ENCODE data around the gene RNF167.

DNA sequence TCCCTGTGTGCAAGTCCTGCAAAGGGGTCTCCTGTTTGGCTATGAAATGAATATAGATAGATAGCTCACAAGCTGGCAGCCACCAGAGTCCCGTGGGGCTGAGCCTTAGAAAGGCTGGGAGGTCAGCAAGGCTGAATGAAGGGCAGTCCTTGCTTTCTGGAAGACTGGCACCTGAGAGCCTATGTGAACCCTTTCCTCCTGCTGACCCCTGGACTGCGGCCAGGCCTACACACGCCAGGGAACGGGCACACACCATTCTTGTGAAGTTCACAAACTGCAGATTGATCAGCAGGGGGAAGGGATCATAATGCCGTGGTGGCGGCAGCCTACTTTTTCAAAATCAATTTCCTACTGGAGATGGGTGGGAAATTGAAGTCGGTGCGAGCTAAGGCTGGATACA lies 41.7 kb upstream of the RNF167 start:
- TF ChIP-seq, protein P1, sequence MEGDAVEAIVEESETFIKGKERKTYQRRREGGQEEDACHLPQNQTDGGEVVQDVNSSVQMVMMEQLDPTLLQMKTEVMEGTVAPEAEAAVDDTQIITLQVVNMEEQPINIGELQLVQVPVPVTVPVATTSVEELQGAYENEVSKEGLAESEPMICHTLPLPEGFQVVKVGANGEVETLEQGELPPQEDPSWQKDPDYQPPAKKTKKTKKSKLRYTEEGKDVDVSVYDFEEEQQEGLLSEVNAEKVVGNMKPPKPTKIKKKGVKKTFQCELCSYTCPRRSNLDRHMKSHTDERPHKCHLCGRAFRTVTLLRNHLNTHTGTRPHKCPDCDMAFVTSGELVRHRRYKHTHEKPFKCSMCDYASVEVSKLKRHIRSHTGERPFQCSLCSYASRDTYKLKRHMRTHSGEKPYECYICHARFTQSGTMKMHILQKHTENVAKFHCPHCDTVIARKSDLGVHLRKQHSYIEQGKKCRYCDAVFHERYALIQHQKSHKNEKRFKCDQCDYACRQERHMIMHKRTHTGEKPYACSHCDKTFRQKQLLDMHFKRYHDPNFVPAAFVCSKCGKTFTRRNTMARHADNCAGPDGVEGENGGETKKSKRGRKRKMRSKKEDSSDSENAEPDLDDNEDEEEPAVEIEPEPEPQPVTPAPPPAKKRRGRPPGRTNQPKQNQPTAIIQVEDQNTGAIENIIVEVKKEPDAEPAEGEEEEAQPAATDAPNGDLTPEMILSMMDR (IDR thresholded peaks at IDR 0.05): no peak
- TF ChIP-seq POLR2A (IDR thresholded peaks at IDR 0.05): no peak

Measured in ovary (tissue), 3 donors.